ENCODE results near the gene TMEM179B. TPM values are rescaled to one million over a fixed set of nuclear protein-coding genes. Genes with fewer than 3 reads are reported as not detected.

TMEM179B gene
- total and polyA plus RNA-seq, 2 of the 13 experiments (the other 11 are each of a cell fraction or from before 2014, with no cell fraction given) = 24.8 to 25.7 TPM

DNA sequence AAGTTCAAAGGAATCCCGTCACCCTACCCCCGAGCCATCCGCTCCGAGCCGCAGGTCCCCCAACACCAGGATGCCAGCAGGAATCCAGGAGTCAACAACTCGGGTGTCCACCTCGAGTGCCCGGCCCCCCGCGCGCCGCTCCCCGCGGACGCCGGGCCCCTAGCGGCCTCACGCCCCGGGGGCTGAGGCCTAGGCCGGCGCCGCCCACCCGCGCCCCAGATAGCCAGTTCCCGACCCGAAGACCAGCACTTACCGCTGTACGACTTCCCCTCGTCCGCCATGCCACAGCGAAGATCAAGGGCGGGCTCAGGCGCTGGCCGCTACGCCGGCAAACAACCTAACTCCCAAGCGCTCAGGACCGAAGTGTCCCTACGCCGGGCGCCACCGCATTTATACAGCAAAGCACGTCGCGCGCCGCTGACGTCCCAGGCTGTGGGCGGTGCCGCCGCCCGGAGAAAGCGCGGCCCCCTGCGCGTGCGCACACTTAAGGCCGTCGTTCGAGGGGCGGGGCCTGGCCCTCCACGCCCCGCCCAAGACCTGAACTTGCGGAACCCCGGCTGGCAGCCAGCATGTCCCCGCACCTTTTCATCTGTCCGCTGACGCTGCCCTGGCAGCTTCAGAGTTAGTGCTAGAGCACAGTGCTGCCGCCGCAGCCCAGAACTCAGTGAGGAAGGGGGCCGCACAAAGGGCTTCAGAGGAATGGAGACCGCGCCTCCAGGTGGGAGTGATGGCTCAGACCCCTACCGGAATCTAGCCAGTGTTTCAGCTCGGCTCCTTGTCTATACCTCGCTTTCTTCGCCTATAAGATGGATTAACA lies 18.1 kb downstream of the TMEM179B start, which contains the start of gene NXF1 (continued):
- 0 out of 2 replicates have a peak, but pooled peaks have one; percentile 50 for TF ChIP-seq ZNF761 (CRISPR knock-in tag; conservative IDR thresholded peaks at IDR 0.05)
- TF ChIP-seq, protein P1, sequence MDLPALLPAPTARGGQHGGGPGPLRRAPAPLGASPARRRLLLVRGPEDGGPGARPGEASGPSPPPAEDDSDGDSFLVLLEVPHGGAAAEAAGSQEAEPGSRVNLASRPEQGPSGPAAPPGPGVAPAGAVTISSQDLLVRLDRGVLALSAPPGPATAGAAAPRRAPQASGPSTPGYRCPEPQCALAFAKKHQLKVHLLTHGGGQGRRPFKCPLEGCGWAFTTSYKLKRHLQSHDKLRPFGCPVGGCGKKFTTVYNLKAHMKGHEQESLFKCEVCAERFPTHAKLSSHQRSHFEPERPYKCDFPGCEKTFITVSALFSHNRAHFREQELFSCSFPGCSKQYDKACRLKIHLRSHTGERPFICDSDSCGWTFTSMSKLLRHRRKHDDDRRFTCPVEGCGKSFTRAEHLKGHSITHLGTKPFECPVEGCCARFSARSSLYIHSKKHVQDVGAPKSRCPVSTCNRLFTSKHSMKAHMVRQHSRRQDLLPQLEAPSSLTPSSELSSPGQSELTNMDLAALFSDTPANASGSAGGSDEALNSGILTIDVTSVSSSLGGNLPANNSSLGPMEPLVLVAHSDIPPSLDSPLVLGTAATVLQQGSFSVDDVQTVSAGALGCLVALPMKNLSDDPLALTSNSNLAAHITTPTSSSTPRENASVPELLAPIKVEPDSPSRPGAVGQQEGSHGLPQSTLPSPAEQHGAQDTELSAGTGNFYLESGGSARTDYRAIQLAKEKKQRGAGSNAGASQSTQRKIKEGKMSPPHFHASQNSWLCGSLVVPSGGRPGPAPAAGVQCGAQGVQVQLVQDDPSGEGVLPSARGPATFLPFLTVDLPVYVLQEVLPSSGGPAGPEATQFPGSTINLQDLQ (CRISPR knock-in tag; IDR thresholded peaks at IDR 0.05) = no peak
- peak; percentile 66; the same call in 1 of the 2 replicates for TF ChIP-seq KAT7 (CRISPR knock-in tag; IDR thresholded peaks at IDR 0.05; ENCODE audit: borderline replicate concordance)
- TF ChIP-seq JARID2 (CRISPR knock-in tag; IDR thresholded peaks at IDR 0.05; ENCODE audit: insufficient replicate concordance) = no peak
- TF ChIP-seq, protein P2, sequence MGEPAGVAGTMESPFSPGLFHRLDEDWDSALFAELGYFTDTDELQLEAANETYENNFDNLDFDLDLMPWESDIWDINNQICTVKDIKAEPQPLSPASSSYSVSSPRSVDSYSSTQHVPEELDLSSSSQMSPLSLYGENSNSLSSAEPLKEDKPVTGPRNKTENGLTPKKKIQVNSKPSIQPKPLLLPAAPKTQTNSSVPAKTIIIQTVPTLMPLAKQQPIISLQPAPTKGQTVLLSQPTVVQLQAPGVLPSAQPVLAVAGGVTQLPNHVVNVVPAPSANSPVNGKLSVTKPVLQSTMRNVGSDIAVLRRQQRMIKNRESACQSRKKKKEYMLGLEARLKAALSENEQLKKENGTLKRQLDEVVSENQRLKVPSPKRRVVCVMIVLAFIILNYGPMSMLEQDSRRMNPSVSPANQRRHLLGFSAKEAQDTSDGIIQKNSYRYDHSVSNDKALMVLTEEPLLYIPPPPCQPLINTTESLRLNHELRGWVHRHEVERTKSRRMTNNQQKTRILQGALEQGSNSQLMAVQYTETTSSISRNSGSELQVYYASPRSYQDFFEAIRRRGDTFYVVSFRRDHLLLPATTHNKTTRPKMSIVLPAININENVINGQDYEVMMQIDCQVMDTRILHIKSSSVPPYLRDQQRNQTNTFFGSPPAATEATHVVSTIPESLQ (CRISPR knock-in tag; conservative IDR thresholded peaks at IDR 0.05) = peak; percentile 81; the same call in 1 of the 2 replicates
- peak; percentile 17; the same call in 1 of the 2 replicates for TF ChIP-seq ZNF616 (CRISPR knock-in tag; IDR thresholded peaks at IDR 0.05; ENCODE audit: low read depth)
- peak; percentile 81; the same call in 1 of the 2 replicates for TF ChIP-seq ISL2 (CRISPR knock-in tag; IDR thresholded peaks at IDR 0.05)
- TF ChIP-seq, protein P3, sequence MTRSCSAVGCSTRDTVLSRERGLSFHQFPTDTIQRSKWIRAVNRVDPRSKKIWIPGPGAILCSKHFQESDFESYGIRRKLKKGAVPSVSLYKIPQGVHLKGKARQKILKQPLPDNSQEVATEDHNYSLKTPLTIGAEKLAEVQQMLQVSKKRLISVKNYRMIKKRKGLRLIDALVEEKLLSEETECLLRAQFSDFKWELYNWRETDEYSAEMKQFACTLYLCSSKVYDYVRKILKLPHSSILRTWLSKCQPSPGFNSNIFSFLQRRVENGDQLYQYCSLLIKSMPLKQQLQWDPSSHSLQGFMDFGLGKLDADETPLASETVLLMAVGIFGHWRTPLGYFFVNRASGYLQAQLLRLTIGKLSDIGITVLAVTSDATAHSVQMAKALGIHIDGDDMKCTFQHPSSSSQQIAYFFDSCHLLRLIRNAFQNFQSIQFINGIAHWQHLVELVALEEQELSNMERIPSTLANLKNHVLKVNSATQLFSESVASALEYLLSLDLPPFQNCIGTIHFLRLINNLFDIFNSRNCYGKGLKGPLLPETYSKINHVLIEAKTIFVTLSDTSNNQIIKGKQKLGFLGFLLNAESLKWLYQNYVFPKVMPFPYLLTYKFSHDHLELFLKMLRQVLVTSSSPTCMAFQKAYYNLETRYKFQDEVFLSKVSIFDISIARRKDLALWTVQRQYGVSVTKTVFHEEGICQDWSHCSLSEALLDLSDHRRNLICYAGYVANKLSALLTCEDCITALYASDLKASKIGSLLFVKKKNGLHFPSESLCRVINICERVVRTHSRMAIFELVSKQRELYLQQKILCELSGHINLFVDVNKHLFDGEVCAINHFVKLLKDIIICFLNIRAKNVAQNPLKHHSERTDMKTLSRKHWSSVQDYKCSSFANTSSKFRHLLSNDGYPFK (CRISPR knock-in tag; IDR thresholded peaks at IDR 0.05; ENCODE audit: borderline replicate concordance) = peak; percentile 75; the same call in 1 of the 2 replicates
- TF ChIP-seq NCOA2 (CRISPR knock-in tag; IDR thresholded peaks at IDR 0.05) = peak; percentile 77
- peak; percentile 88 for TF ChIP-seq ZZZ3 (CRISPR knock-in tag; IDR thresholded peaks at IDR 0.05; ENCODE audit: borderline replicate concordance)
- TF ChIP-seq XRCC5 (optimal IDR thresholded peaks at IDR 0.05; ENCODE audit: low read length) = peak; percentile 29
- TF ChIP-seq, protein P4, sequence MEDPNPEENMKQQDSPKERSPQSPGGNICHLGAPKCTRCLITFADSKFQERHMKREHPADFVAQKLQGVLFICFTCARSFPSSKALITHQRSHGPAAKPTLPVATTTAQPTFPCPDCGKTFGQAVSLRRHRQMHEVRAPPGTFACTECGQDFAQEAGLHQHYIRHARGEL (CRISPR knock-in tag; IDR thresholded peaks at IDR 0.05) = no peak
- peak; percentile 72; the same call in 1 of the 2 replicates for TF ChIP-seq BRD4 (CRISPR knock-in tag; IDR thresholded peaks at IDR 0.05)
- no peak; the same call in 1 of the 2 replicates for TF ChIP-seq ZBTB42 (CRISPR knock-in tag; IDR thresholded peaks at IDR 0.05)
- peak; percentile 90; the same call in 1 of the 2 replicates for TF ChIP-seq MYNN (CRISPR knock-in tag; IDR thresholded peaks at IDR 0.05; ENCODE audit: low read depth)
